Hepatocyte (in vitro differentiated cells): ENCODE results near the gene MZT2B.

ENCODE experiments used
- CTCF ChIP-seq: fragments of 200-600 bp; sonication (generic); IDR thresholded peaks from 2 replicates; pipeline ENCODE4 v1.5.1; 2016; ENCODE audit warnings: antibody characterized with exemption, mild to moderate bottlenecking; ENCODE audit not compliant: poor library complexity
- EZH2 ChIP-seq: fragments of 200-600 bp; sonication (generic); IDR thresholded peaks from 2 replicates; pipeline ENCODE4 v1.6.1; 2016; ENCODE audit warnings: antibody characterized with exemption, mild to moderate bottlenecking, borderline replicate concordance
- EZH2phosphoT487 ChIP-seq: fragments of 200-600 bp; sonication (generic); IDR thresholded peaks from one replicate; pipeline ENCODE4 v1.6.1; 2018; ENCODE audit warnings: antibody characterized with exemption, mild to moderate bottlenecking, low read depth, moderate library complexity; ENCODE audit not compliant: unreplicated experiment, severe bottlenecking

- TF ChIP-seq CTCF = no peak
- no peak for TF ChIP-seq EZH2phosphoT487
- TF ChIP-seq EZH2 = no peak
Observed at GRCh38 chr2:130169896-130170295, 12.2 kb upstream of the MZT2B start.
